H9 (cell line): ENCODE measurements around the gene NACA. TPM values are rescaled to one million over a fixed set of nuclear protein-coding genes. Genes with fewer than 3 reads are reported as not detected.

Experiments
- DNase-seq: peaks from one replicate; pipeline ENCODE4 v3.0.0-alpha.2; 2017
- H2AFZ ChIP-seq: one replicate; pipeline ENCODE4 v1.6.1; 2013; ENCODE audit warnings: mild to moderate bottlenecking, low read length, control low read depth, moderate library complexity
- H2AK5ac ChIP-seq: 2 replicates; pipeline ENCODE4 v1.6.1; 2013; ENCODE audit warnings: low read length, control low read depth, mixed read lengths; ENCODE audit not compliant: insufficient read length
- H2BK120ac ChIP-seq: one replicate; pipeline ENCODE4 v1.6.1; 2013; ENCODE audit warnings: low read depth, mild to moderate bottlenecking, low read length, control low read depth, inconsistent platforms; ENCODE audit not compliant: poor library complexity, severe bottlenecking
- H2BK12ac ChIP-seq: 2 replicates; pipeline ENCODE4 v1.6.1; 2013; ENCODE audit warnings: low read length, control low read depth, mixed read lengths, low read depth; ENCODE audit not compliant: insufficient read length
- H2BK15ac ChIP-seq: 2 replicates; pipeline ENCODE4 v1.6.1; 2013; ENCODE audit warnings: low read depth, low read length, control low read depth
- H2BK20ac ChIP-seq: one replicate; pipeline ENCODE4 v1.6.1; 2013; ENCODE audit warnings: low read depth, mild to moderate bottlenecking, low read length, control low read depth, inconsistent platforms; ENCODE audit not compliant: poor library complexity, severe bottlenecking
- H2BK5ac ChIP-seq: 2 replicates; pipeline ENCODE4 v1.6.1; 2013; ENCODE audit warnings: low read length, control low read depth, mixed read lengths; ENCODE audit not compliant: insufficient read length
- H3K14ac ChIP-seq: 2 replicates; pipeline ENCODE4 v1.6.1; 2013; ENCODE audit warnings: low read length, control low read depth; ENCODE audit not compliant: insufficient read depth
- H3K18ac ChIP-seq: 2 replicates; pipeline ENCODE4 v1.6.1; 2013; ENCODE audit warnings: low read depth, mild to moderate bottlenecking, mixed read lengths, low read length, control low read depth; ENCODE audit not compliant: insufficient read length
- H3K23ac ChIP-seq: 2 replicates; pipeline ENCODE4 v1.6.1; 2013; ENCODE audit warnings: low read length, control low read depth, mixed read lengths, low read depth; ENCODE audit not compliant: insufficient read length
- H3K23me2 ChIP-seq: 2 replicates; pipeline ENCODE4 v1.6.1; 2013; ENCODE audit warnings: low read depth, mild to moderate bottlenecking, mixed read lengths, low read length, control low read depth; ENCODE audit not compliant: insufficient read length, poor library complexity, severe bottlenecking
- H3K27ac ChIP-seq: 2 replicates; pipeline ENCODE4 v1.5.1; 2013; ENCODE audit warnings: low read length, control low read depth, mixed read lengths, low read depth; ENCODE audit not compliant: insufficient read length
- H3K27me3 ChIP-seq: 2 replicates; pipeline ENCODE4 v1.6.1; 2013; ENCODE audit warnings: low read length, control low read depth, inconsistent platforms; ENCODE audit not compliant: insufficient read depth
- H3K4ac ChIP-seq: 2 replicates; pipeline ENCODE4 v1.6.1; 2013; ENCODE audit warnings: low read depth, mild to moderate bottlenecking, control low read depth, inconsistent platforms, low read length, moderate library complexity
- H3K4me1 ChIP-seq: 2 replicates; pipeline ENCODE4 v1.6.1; 2013; ENCODE audit warnings: low read length, control low read depth, inconsistent platforms; ENCODE audit not compliant: insufficient read depth
- H3K4me2 ChIP-seq: 2 replicates; pipeline ENCODE4 v1.6.1; 2013; ENCODE audit warnings: low read length, control low read depth, mixed read lengths; ENCODE audit not compliant: insufficient read length, insufficient read depth
- H3K56ac ChIP-seq: 2 replicates; pipeline ENCODE4 v1.6.1; 2013; ENCODE audit warnings: low read depth, mild to moderate bottlenecking, mixed read lengths, low read length, control low read depth; ENCODE audit not compliant: insufficient read length
- H3K79me1 ChIP-seq: 2 replicates; pipeline ENCODE4 v1.6.1; 2013; ENCODE audit warnings: low read depth, mild to moderate bottlenecking, moderate library complexity, low read length, control low read depth, inconsistent platforms; ENCODE audit not compliant: insufficient read depth, poor library complexity, severe bottlenecking
- H3K79me2 ChIP-seq: 2 replicates; pipeline ENCODE4 v1.6.1; 2013; ENCODE audit warnings: low read length, control low read depth, inconsistent platforms; ENCODE audit not compliant: insufficient read depth
- H3K9ac ChIP-seq: 2 replicates; pipeline ENCODE4 v1.6.1; 2013; ENCODE audit warnings: low read length, control low read depth, mixed read lengths; ENCODE audit not compliant: insufficient read length; ENCODE audit errors: extremely low read depth
- H3K9me3 ChIP-seq: one replicate; pipeline ENCODE4 v1.6.1; 2013; ENCODE audit warnings: low read depth, low read length, inconsistent platforms; ENCODE audit not compliant: control insufficient read depth
- H3T11ph ChIP-seq: one replicate; pipeline ENCODE4 v1.6.1; 2013; ENCODE audit warnings: mild to moderate bottlenecking, low read length, control low read depth, inconsistent platforms
- H4K20me1 ChIP-seq: one replicate; pipeline ENCODE4 v1.6.1; 2013; ENCODE audit not compliant: control insufficient read depth, insufficient read length, insufficient read depth
- H4K5ac ChIP-seq: 2 replicates; pipeline ENCODE4 v1.6.1; 2013; ENCODE audit warnings: low read depth, mild to moderate bottlenecking, mixed read lengths, low read length, control low read depth; ENCODE audit not compliant: insufficient read length
- H4K8ac ChIP-seq: replicated peaks from 2 replicates; pipeline ENCODE4 v1.6.1; 2013; ENCODE audit warnings: low read length, control low read depth, mixed read lengths, low read depth; ENCODE audit not compliant: insufficient read length
- H4K91ac ChIP-seq: 2 replicates; pipeline ENCODE4 v1.6.1; 2013; ENCODE audit warnings: low read depth, mild to moderate bottlenecking, moderate library complexity, mixed read lengths, low read length, control low read depth; ENCODE audit not compliant: insufficient read length
- H3K27ac Mint-ChIP-seq, 3 experiments: 2 replicates in 2 of 3; 3 replicates in 1 of 3; pipeline ENCODE4 v1.8.0; 2020 to 2021; ENCODE audit warnings: mixed read lengths in 3 of 3, mild to moderate bottlenecking in 1 of 3, moderate library complexity in 1 of 3
- H3K27me3 Mint-ChIP-seq: 2 replicates; pipeline ENCODE4 v1.8.0; 2021; ENCODE audit warnings: low read depth, mild to moderate bottlenecking, moderate library complexity, mixed read lengths
- H3K36me3 Mint-ChIP-seq, 3 experiments: 2 replicates in 2 of 3; 3 replicates in 1 of 3; pipeline ENCODE4 v1.8.0; 2020 to 2021; ENCODE audit warnings: low read depth in 3 of 3, mixed read lengths in 3 of 3; ENCODE audit not compliant: insufficient read depth in 1 of 3
- H3K4me1 Mint-ChIP-seq, 2 experiments: 2 replicates each; pipeline ENCODE4 v1.8.0; 2020; ENCODE audit warnings: mixed read lengths in 2 of 2
- H3K4me3 Mint-ChIP-seq, 2 experiments: 2 replicates in 1 of 2; 3 replicates in 1 of 2; pipeline ENCODE4 v1.8.0; 2020 to 2021; ENCODE audit warnings: mild to moderate bottlenecking in 2 of 2, mixed read lengths in 2 of 2, moderate library complexity in 1 of 2
- H3K9me3 Mint-ChIP-seq, 2 experiments: 2 replicates in 1 of 2; 3 replicates in 1 of 2; pipeline ENCODE4 v1.8.0; 2020; ENCODE audit warnings: mild to moderate bottlenecking in 2 of 2, mixed read lengths in 2 of 2, moderate library complexity in 1 of 2
- WGBS: extraction: QIAGEN DNeasy Blood & Tissue Kit; methylation state at CpG from one replicate; pipeline ENCODE4 v1.1.7; 2013; ENCODE audit warnings: missing lambda C conversion rate, low lambda C conversion rate, mixed read lengths; ENCODE audit not compliant: insufficient read length; ENCODE audit errors: extremely low coverage; 5-methylcytosine and 5-hydroxymethylcytosine counted together
- total RNA-seq: library from RNA; stranded (reverse); gene quantifications from 2 replicates; pipeline ENCODE4 v1.2.1, GENCODE V29; 2021
- TF ChIP-seq, protein P1 (sequence below): fragments of 200-600 bp; sonication (generic); conservative IDR thresholded peaks from 3 replicates; pipeline ENCODE4 v1.8.0; 2021; ENCODE audit warnings: antibody characterized with exemption, mild to moderate bottlenecking

NACA gene
- total RNA-seq, 1 experiment from 2014 or later: 1,204 TPM

DNA sequence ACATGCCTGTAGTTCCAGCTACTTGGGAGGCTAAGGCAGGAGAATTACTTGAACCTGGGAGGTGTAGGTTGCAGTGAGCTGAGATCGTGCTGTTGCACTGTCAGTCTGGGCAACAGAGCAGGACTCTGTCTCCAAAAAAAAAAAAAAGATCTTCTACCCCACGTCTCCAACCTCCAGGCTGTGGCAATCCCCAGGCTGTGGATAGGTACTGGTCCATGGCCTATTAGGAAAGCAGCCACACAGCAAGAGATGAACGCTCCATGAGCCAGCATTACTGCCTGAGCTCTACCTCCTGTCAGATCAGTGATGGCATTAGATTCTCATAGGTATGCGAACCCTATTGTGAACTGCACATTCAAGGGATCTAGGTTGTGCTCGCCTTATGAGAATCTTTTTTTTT, 30.9 kb downstream of the NACA start:
- Histone ChIP-seq H2BK20ac (no peak overlapping the region), H3K14ac (no peak overlapping the region), H4K8ac (no peak overlapping the region), H2BK12ac (no peak overlapping the region), H3K79me2 (no peaks in the 10 kb centered on the region), H3K4me1 (no peaks in the 10 kb centered on the region), H2AK5ac (no peak overlapping the region), H2BK5ac (no peak overlapping the region), H4K20me1 (no peaks in the 10 kb centered on the region), H3K4ac (no peak overlapping the region), H4K91ac (no peak overlapping the region), H3K23ac (no peak overlapping the region), H3K4me2 (no peak overlapping the region), H3K9ac (no peak overlapping the region), H3K18ac (no peak overlapping the region), H2BK15ac (no peak overlapping the region), H3K56ac (no peak overlapping the region), H3T11ph (no peak overlapping the region), H2AFZ (no peak overlapping the region), H4K5ac (no peak overlapping the region), H3K27me3 (no peaks in the 10 kb centered on the region), H2BK120ac (no peak overlapping the region), H3K79me1 (no peaks in the 10 kb centered on the region), H3K23me2 (no peaks in the 10 kb centered on the region), H3K27ac (no peak overlapping the region), H3K9me3 (no peaks in the 10 kb centered on the region)
- H3K27me3 Mint-ChIP-seq: peaks cover 1% of the 10 kb centered on the region; the same call in 1 of the 2 replicates
- WGBS: no CpG with 5 or more reads among the region's 5 CpGs
- peaks cover 10 to 14% of the 10 kb centered on the region in 2 experiments for H3K4me1 Mint-ChIP-seq
- no peak overlapping the region for H3K4me3 Mint-ChIP-seq
- DNase-seq: no peak
- H3K27ac Mint-ChIP-seq: no peak overlapping the region
- TF ChIP-seq, protein P1, sequence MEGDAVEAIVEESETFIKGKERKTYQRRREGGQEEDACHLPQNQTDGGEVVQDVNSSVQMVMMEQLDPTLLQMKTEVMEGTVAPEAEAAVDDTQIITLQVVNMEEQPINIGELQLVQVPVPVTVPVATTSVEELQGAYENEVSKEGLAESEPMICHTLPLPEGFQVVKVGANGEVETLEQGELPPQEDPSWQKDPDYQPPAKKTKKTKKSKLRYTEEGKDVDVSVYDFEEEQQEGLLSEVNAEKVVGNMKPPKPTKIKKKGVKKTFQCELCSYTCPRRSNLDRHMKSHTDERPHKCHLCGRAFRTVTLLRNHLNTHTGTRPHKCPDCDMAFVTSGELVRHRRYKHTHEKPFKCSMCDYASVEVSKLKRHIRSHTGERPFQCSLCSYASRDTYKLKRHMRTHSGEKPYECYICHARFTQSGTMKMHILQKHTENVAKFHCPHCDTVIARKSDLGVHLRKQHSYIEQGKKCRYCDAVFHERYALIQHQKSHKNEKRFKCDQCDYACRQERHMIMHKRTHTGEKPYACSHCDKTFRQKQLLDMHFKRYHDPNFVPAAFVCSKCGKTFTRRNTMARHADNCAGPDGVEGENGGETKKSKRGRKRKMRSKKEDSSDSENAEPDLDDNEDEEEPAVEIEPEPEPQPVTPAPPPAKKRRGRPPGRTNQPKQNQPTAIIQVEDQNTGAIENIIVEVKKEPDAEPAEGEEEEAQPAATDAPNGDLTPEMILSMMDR: no peak
- H3K36me3 Mint-ChIP-seq: no peaks in the 10 kb centered on the region
- H3K9me3 Mint-ChIP-seq: no peaks in the 10 kb centered on the region
